NCI-H2107 treated with DMSO at 0.1 percent for 48 hours (cell line): ENCODE results near the gene PCSK9.
"Not testable (repeated sequence)": the region's sequence is repeated elsewhere in the genome, so short reads cannot be mapped to it uniquely, and the experiment has no call there.

Experiments used
- DNase-seq: peaks from one replicate; lab custom pipeline; 2025; ENCODE audit not compliant: unreplicated experiment; lab: John Stamatoyannopoulos, UW

The PCSK9 gene

GRCh38 chr1:55007625-55008024 lies 31.7 kb upstream of the PCSK9 start:
- no peak for DNase-seq

DNA sequence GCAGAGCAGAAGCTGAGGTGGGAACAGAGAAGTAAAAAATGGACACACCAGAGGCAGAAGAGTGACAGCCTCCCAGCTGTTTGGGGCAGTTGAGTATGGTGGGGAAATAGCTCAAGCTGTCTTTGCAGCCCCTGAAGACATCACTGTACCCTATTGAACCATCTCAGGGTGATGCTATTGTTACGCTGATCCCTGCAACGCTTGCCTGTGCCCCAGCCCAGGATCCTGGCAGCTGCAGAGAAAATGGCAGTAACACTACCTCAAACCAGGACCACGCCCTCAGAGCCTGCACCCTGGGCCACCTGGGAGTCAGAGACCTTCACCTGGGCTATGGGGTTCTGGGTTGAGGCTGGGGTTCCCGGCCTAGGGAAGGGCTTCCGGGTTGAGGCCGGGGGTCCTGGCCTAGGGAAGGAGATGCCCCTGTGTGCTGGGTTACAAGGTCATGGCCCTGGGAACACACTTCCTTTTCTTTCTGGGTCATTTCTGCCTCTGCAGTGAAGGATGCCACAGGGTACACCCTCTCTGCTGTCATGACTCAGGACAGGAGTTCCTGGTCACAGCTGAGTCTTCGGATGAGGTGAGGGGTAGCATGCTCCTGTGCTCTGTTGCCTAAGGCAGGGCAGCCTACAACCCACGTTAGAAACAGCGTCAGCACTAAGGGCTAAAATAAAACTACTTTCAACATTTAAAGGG lies 29.0 kb upstream of the PCSK9 start:
- no peak for DNase-seq

- no peak for DNase-seq
Observed at GRCh38 chr1:55010887-55011217, 28.5 kb upstream of the PCSK9 start.

DNA sequence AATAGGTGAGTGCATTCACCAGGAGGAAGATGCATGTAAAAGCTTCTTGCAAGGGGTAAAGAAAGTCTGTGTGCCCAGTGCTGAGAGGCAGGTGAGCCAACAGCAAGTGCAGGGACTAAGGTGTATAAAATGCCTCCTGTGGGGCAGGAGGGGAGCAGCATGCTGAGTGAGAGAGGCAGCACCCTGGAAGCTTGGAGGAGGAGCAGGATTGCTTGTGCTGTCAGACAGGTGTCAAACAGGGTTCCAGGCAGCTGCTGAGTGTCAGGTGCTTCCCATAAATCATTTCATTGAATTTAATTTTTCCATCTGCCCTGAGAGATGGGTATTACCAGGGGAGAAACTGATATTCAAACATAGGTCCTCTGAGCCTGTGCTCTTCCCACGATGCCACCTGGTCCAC lies 26.7 kb upstream of the PCSK9 start:
- peak; percentile 90 for DNase-seq

DNA sequence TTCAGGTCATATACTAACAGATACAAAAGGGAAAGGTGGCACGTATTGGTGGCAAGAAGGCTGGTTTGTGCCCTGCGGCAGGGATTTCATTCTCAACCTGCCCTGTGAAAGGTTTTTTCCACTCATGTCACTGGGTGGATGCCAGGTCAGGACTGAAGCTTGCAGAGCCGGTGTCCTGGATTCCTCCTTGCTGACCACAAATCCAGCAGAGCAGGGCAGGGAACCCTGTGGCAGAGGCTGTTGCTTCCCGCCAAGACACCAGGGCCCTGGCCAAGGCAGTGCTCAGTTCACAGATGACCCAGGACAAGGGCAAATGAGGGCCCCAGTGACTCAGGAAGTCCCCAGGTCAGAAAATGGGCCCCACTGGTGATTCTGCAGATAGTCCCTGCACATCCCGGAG lies 24.2 kb upstream of the PCSK9 start:
- DNase-seq = no peak

- DNase-seq = no peak
Observed at GRCh38 chr1:55015731-55016620, 23.4 kb upstream of the PCSK9 start.

DNA sequence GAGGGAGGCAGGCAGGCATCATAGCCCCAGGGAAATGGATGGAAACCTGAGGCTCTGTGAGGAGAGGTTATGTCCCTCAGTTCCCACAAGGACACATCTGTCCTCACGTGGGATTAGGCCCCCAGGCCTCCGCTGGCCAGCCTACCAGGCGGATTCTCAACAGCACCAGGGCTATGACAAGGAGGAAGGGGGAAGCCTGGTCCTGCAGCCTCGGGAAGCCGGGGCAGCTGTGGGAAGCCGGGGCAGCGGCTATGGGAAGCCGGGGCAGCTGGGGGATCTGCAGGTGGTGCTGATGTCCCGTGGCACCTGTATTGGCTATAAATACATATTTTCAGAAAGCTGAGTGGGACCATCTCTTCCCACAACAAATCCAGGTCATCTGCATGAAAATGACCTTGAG lies 21.0 kb upstream of the PCSK9 start:
- no peak for DNase-seq

GRCh38 chr1:55021942-55022546 lies 17.3 kb upstream of the PCSK9 start:
- peak; percentile 91 for DNase-seq

DNA sequence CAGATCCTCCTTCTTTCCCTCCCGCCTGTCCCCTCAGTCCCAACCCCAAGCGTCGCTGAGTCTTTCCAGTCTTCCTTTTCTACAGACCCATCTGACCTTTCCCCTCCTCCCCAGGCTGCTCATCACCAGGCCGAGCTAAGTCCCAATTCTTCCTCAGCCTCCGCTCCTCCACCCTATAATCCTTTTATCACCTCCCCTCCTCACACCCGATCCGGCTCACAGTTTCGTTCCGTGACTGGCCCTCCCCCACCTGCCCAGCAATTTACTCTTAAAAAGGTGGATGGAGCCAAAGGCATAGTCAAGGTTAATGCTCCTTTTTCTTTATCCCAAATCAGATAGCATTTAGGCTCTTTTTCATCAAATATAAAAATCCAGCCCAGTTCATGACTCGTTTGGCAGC lies 15.2 kb upstream of the PCSK9 start:
- not testable (repeated sequence) for DNase-seq

DNA sequence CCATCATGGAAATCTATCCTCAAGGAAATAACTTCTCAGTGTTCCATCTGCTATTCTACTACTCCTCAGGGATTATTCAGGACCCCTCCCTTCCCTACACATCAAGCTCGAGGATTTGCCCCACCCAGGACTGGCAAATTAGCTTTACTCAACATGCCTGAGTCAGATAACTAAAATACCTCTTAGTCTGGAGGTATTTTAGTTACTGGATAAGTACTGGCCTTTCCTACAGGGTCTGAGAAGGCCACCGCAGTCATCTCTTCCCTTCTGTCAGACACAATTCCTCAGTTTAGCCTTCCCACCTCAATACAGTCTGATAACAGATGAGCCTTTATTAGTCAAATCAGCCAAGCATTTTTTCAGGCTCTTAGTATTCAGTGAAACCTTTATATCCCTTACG lies 12.7 kb upstream of the PCSK9 start:
- DNase-seq = not testable (repeated sequence)

DNA sequence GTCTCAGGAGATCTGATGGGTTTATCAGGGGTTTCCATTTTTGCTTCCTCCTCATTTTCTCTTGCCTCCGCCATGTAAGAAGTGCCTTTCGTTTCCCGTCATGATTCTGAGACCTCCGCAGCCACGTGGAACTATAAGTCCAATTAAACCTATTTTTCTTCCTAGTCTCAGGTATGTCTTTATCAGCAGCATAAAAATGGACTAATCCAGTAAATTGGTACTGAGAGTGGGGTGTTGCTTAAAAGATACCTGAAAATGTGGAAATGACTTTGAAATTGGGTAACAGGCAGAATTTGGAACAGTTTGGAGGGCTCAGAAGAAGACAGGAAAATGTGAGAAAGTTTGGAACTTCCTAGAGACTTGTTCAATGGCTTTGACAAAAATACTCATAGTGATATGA lies 8.2 kb upstream of the PCSK9 start:
- not testable (repeated sequence) for DNase-seq

GRCh38 chr1:55033265-55033614 lies 6.1 kb upstream of the PCSK9 start:
- no peak for DNase-seq

DNA sequence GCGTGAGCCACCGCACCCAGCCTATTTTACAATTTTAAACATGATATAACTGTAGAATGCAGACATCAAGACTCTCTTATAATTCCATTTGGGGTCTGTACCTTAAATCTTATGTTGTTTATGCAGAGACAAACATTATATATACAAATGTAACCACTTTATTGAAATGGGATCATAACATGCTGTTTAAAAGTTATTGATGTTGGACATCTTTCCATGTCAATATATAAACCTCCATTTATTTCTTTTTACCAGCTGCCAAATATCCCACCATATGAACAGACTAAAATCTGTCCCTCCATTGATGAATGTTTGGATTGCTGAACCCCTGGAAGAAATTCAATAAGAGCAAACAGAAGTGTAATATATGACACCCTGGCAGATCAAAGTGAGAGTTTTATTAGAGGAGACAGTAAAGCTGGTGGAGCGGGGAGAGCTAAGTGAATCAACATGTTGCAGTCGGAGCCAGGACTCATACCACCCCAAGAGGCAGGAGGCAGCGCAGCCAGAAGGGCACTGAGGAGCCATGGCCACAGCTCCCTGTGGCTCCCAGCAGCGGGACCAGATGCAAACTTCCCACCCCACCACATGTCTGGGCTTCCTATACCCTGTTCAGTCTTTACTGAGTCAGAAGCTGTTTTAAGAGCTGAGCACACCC lies 4.7 kb upstream of the PCSK9 start:
- no peak for DNase-seq

DNA sequence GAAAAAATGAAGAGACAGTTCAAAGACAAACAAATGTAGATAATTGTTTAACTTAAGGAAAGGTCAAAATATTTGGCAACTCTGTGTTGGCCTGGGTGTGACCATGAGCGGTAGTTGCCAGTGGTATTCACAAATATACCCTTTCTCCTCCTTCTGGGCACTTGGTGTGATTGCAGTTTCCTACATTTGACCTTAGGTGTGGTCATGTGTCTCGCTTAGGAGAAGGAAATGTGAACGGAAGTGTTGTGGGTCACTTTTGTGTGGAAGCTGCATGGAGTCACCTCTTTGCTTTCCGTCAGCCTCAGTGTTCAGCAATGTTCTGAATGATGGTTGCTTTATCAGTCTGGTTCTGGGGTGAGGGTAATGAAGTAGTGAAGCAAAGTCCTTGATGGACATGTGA lies 3.4 kb upstream of the PCSK9 start:
- no peak for DNase-seq

DNA sequence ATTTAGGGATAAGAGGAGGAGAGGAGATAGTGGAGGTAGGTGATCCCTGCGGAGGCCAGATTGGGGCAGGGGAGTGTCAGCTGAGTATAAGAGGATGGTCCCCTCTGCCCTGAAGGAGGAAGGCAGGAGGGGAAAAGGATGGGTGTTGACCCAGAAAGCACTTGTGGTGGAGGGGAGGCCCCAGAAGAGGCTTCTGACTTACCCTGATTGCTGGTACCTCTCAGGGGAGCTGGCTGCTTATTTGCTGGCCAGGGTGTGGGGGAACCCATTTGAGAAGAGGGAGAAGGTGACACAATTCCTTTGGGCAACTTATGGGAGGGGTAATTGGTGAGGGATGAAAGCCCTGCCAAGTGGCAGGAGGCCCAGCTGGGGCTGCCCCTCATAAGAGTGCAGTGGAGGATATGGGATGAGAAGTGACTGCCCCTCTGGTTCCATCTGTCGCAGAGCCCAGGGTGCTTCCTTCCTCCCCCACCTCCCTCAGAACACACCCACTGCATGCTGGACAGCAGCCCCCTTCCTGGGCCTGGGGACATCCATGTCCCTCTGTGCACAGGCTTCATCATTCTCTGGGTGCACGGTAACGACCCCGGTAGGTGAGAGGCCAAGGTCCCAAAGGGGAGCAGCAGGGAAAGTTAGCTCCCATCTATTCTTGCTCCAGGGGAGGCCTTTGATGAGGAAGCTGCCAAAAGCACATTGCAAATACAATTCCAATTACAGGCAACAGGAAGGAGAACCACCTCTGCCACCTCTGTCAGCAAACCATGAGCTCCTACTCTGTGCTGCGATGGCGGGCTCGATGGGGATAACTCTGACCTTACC lies 1.4 kb upstream of the PCSK9 start:
- no peak for DNase-seq

DNA sequence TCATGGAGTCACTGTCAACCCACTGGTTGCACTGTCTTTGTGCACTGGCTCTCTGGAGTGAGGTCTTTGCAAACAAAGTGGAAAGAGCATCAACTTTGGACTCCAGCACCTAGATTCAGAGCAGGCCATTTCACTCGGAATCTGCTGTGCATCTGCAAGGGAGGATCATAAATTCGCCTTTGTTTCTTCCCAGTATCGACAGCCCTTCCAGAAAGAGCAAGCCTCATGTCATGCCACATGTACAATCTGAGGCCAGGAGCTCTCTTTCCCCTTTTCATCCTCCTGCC lies 853 bp upstream of the PCSK9 start:
- no peak for DNase-seq

GRCh38 chr1:55038974-55039341 lies 390 bp upstream of the PCSK9 start:
- no peak for DNase-seq

DNA sequence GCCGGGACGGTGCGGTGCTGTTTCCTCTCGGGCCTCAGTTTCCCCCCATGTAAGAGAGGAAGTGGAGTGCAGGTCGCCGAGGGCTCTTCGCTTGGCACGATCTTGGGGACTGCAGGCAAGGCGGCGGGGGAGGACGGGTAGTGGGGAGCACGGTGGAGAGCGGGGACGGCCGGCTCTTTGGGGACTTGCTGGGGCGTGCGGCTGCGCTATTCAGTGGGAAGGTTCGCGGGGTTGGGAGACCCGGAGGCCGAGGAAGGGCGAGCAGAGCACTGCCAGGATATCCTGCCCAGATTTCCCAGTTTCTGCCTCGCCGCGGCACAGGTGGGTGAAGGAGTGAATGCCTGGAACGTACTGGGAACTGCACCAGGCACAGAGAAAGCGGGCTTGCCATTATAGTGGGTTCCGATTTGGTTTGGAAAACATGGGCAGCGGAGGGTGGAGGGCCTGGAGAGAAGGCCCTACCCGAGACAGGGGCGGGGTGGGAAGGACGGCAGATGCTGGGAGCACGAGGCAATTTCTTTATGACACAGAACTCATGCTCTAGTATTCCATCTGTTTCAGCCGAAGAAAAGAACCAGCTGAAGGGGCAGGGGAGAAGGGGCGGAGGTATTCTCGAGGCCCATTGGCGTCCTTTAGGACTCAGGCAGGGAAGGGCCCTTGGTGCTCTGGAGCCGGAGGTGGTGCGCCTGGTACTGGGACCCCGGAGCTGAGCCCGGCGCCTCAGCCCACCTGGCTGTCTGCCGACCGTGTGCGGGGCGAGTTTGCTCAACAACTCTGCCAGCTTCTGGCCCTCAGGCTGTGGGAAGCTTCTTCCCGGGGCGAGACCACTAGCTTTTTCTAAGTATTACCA lies 960 bp downstream of the PCSK9 start:
- no peak for DNase-seq

DNA sequence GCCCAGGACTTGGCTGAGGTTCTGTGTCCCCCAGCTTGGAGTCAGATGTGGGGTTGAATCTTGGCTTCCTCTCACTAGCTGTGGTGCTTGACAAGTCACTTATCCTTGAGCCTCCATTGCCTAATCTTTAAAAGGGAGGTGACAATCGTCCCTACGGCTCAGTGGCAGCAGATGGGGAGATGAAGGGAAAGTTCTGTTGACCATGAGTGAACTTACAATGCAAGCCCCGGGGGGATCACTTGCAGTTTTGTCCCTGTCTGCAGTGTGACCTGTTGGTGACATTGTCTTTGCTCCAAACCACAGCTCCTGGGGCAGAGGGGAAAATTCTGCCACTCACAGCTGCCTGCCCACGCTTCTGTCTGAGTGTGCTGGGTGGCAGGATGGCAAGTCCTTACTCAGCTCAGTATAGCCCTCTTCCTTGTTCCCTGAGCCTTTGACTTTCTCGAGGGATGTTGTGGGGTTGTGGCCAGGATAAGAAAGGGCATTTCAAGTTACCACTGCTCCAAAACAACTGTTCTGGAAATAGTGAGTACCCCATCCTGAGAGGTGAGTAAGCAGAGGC lies 1.7 kb downstream of the PCSK9 start:
- DNase-seq = no peak

DNA sequence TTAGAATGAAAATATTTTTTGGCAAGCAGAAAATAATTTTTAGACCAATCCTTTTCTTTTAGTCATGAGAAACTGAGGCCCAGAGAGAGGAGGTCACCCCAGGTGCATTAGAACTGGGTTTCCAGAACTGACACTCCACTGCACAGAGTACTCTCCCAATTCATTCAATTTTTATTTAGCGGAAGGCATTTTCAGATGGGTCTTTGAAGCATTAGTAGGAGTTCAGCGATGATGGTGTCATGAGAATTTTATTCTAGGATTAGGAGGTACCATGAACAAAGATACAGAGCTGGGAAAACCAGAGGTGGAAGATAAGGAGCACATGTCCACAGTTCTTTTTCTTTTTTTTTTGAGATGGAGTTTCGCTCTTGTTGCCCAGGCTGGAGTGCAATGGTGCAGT lies 2.3 kb downstream of the PCSK9 start:
- DNase-seq = no peak
